Brain microvascular endothelial cell (primary cell): ENCODE results near the gene CXCR4.
"Not testable (repeated sequence)": the region's sequence is repeated elsewhere in the genome, so short reads cannot be mapped to it uniquely, and the experiment has no call there.

ENCODE experiments used
- DNase-seq: peaks from one replicate; pipeline ENCODE4 v3.0.0-alpha.2; 2020
- H3K27ac ChIP-seq: fragments of 250-450 bp; sonication (Bioruptor Pico); 2 replicates; pipeline ENCODE4 v1.5.1; 2020; ENCODE audit warnings: mild to moderate bottlenecking, moderate library complexity
- H3K27me3 ChIP-seq: fragments of 250-450 bp; sonication (Bioruptor Pico); replicated peaks from 2 replicates; pipeline ENCODE4 v1.5.1; 2020; ENCODE audit warnings: mild to moderate bottlenecking
- H3K36me3 ChIP-seq: fragments of 250-450 bp; sonication (Bioruptor Pico); replicated peaks from 2 replicates; pipeline ENCODE4 v1.5.1; 2020; ENCODE audit warnings: mild to moderate bottlenecking
- H3K4me3 ChIP-seq: 2 replicates; pipeline ENCODE4 v1.5.1; 2011; ENCODE audit warnings: low read depth, mild to moderate bottlenecking, control low read depth, low read length, moderate library complexity
- CTCF ChIP-seq: IDR thresholded peaks from 2 replicates; pipeline ENCODE4 v1.5.1; 2011; ENCODE audit warnings: low read depth, mild to moderate bottlenecking, moderate library complexity, low read length, control low read depth, inconsistent platforms; ENCODE audit errors: missing control alignments
- in situ Hi-C: cut with HindIII; loops from 2 replicates; pipeline ENCODE4 v1.10.0; 2017; ENCODE audit warnings: low sequenced_read_pairs, low pct_ligation_motif_present

Gene CXCR4

GRCh38 chr2:136104977-136105376 lies 13.0 kb downstream of the CXCR4 start:
- no peak overlapping the region for H3K4me3 ChIP-seq
- H3K36me3 ChIP-seq: no peaks in the 10 kb centered on the region
- peaks cover 2% of the 10 kb centered on the region for H3K27me3 ChIP-seq
- DNase-seq: no peak
- TF ChIP-seq CTCF: no peak
- in situ Hi-C loops: no loop called here
- no peak overlapping the region for H3K27ac ChIP-seq

DNA sequence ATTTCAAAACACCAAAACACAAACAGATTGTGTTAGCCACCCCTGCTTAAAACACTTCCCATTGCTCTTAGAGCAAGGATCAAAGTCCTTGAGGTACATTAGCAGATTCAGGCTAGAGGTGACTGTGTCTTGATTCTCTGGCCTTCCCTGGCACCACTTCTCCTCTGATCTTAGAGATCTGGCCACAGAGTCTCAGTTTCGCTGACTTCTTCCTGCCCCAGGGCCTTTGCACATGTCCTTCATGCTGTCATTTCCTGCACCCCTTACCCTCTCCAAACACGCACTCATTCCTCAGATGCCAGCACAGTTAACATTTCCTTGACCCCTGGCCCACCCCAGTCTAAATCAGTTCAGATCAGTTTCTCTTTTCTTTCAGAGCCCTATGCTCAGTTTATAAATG lies 16.9 kb downstream of the CXCR4 start:
- Histone ChIP-seq H3K27ac (no peak overlapping the region), H3K27me3 (no peaks in the 10 kb centered on the region), H3K4me3 (no peak overlapping the region), H3K36me3 (no peaks in the 10 kb centered on the region)
- no peak for TF ChIP-seq CTCF
- no peak for DNase-seq
- in situ Hi-C loops: no loop called here

DNA sequence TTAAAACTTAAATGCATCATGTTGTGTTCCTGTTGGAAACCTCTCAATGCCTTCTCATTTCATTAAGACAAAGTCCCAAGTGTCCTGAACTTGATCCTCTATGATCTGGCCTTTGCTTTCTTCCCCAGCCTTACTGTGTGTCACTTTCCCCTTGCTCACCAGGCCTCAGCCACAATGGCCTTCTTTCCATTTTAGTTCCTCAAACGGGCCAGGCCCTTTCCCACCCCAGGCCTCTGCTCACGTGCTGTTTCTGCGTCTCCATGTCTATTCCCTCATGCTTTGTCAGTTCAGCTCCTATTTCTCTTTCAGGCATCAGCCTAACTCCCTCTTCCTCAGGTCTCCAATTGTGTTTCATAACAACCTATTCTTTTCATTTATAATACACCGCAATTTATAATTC lies 19.5 kb downstream of the CXCR4 start:
- no peaks in the 10 kb centered on the region for H3K36me3 ChIP-seq
- no peak overlapping the region for H3K4me3 ChIP-seq
- no peak for TF ChIP-seq CTCF
- in situ Hi-C loops: no loop called here
- H3K27ac ChIP-seq: no peak overlapping the region
- no peak for DNase-seq
- H3K27me3 ChIP-seq: no peaks in the 10 kb centered on the region

- Histone ChIP-seq H3K4me3 (no peak overlapping the region), H3K27ac (no peak overlapping the region), H3K36me3 (no peaks in the 10 kb centered on the region), H3K27me3 (no peaks in the 10 kb centered on the region)
- no peak for TF ChIP-seq CTCF
- in situ Hi-C loops: no loop called here
- DNase-seq: no peak
Observed at GRCh38 chr2:136093583-136093982, 24.4 kb downstream of the CXCR4 start.

DNA sequence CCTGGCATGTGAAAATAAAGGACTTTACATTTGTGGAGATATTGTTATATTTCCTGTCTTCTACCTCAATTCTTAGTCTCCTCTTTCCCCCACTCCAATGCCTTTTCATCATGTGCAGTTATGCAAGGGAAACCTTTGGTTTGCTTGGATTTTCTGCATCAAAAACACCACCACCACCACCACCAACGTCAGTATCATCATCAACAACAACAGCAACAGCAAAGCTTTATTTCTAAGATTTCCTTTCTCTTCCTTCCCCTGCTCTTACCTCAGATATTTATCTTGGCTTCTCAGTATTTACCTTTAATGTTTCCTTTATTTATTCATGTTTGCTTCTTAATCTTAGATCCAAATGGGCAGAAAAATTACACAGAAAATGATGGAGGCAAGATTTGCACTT lies 26.1 kb downstream of the CXCR4 start:
- no peak for TF ChIP-seq CTCF
- no peaks in the 10 kb centered on the region for H3K36me3 ChIP-seq
- no peaks in the 10 kb centered on the region for H3K27me3 ChIP-seq
- in situ Hi-C loops: no loop called here
- no peak overlapping the region for H3K4me3 ChIP-seq
- DNase-seq: no peak
- no peak overlapping the region for H3K27ac ChIP-seq

DNA sequence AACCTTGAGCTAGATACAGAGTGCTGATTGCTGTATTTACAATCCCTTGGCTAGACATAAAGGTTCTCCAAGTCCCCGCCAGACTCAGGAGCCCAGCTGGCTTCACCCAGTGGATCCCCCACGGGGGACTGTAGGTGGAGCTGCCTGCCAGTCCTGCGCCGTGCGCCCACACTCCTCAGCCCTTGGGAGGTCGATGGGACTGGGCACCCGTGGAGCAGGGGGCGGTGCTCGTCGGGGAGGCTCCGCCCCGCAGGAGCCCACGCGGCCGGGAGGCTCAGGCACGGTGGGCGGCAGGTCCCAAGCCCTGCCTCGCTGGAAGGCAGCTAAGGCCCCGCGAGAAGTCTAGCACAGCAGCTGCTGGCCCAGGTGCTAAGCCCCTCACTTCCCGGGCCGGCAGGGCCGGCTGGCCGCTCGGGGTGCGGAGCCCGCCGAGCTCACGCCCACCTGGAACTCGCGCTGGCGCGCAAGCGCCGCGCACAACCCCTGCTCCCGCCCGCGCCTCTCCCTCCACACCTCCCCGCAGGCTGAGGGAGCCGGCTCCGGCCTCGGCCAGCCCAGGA lies 30.0 kb downstream of the CXCR4 start:
- H3K4me3 ChIP-seq, H3K27ac ChIP-seq, in situ Hi-C loops: not testable (repeated sequence)

More for the DNA sequence above, 30.0 kb downstream of the CXCR4 start:
- not testable (repeated sequence) for DNase-seq, H3K36me3 ChIP-seq, H3K27me3 ChIP-seq
